Heart right ventricle (tissue), 16 donors: ENCODE data around the gene TSEN54. TPM values are rescaled to one million over a fixed set of nuclear protein-coding genes. Genes with fewer than 3 reads are reported as not detected.

Experiments used
- ATAC-seq, 8 donors: fragments of 200-7000 bp; cut with Tn5 transposase; one replicate each; pipeline ENCODE4 v1.9.1; 2020; ENCODE audit warnings: mild to moderate bottlenecking in 8 of 8, moderate library complexity in 8 of 8, moderate number of reproducible peaks in 1 of 8
- DNase-seq, 2 donors: peaks; one replicate each; pipeline ENCODE4 v3.0.0-alpha.2; 2020
- H3K27ac ChIP-seq, 10 donors: fragments of 200-600 bp; sonication (generic) in 2 of 10; one replicate each; pipeline versions ENCODE4 v1.5.0 to v1.8.0; 2020 to 2022; ENCODE audit warnings: mild to moderate bottlenecking in 3 of 10
- H3K27me3 ChIP-seq, 7 donors: fragments of 200-600 bp; one replicate each; pipeline ENCODE4 v1.8.0; 2021 to 2022; ENCODE audit warnings: mild to moderate bottlenecking in 2 of 7
- H3K36me3 ChIP-seq, 9 donors: fragments of 200-600 bp; sonication (generic) in 1 of 9; one replicate each; pipeline versions ENCODE4 v1.5.0 to v1.8.0; 2020 to 2022; ENCODE audit warnings: mild to moderate bottlenecking in 2 of 9
- H3K4me1 ChIP-seq, 9 donors: fragments of 200-600 bp; sonication (generic) in 1 of 9; one replicate each; pipeline versions ENCODE4 v1.5.0 to v1.8.0; 2020 to 2022; ENCODE audit warnings: mild to moderate bottlenecking in 4 of 9
- H3K4me3 ChIP-seq, 10 donors: fragments of 200-600 bp; sonication (generic) in 2 of 10; one replicate each; pipeline versions ENCODE4 v1.5.0 to v1.8.0; 2020 to 2022; ENCODE audit warnings: mild to moderate bottlenecking in 7 of 10, moderate library complexity in 2 of 10
- H3K9me3 ChIP-seq, 11 donors: fragments of 200-600 bp in 10 of 11; sonication (generic) in 2 of 11; one replicate each; pipeline versions ENCODE4 v1.5.0 to v1.8.0; 2013 to 2022; ENCODE audit warnings: mild to moderate bottlenecking in 2 of 11, control low read depth in 1 of 11, moderate library complexity in 1 of 11
- WGBS, 2 donors: extraction: QIAGEN DNeasy Blood & Tissue Kit; methylation state at CpG; one replicate each; pipeline ENCODE4 v1.1.7; 2013; ENCODE audit warnings: inconsistent platforms in 1 of 2; 5-methylcytosine and 5-hydroxymethylcytosine counted together
- intact Hi-C, 10 donors: fragments of 100-400 bp; cut with DNase I; formaldehyde crosslinking; loops; one replicate each; pipeline versions ENCODE4 v1.11.1 to v1.14.2; 2022
- polyA plus RNA-seq, 2 donors: library from polyadenylated mRNA; stranded (reverse); fragments of 200-250 nt; gene quantifications; one replicate each; pipeline ENCODE4 v1.2.3, GENCODE V29; 2013
- total RNA-seq, 10 donors: library from RNA; stranded (reverse); fragmentation: NEBNext Ultra II Directional in 3 of 10; extraction: Animal tissue kit (Norgen Biotek cat#: 25700) in 3 of 10; gene quantifications; one replicate each; pipeline versions ENCODE4 v1.2.1 to v1.2.4, GENCODE V29; 2021 to 2023
- TF ChIP-seq, protein P1 (sequence below), 9 donors: fragments of 200-600 bp; sonication (generic) in 2 of 9; IDR thresholded peaks; one replicate each; pipeline versions ENCODE4 v1.5.0 to v1.8.0; 2021 to 2022; ENCODE audit warnings: antibody characterized with exemption in 9 of 9, mild to moderate bottlenecking in 5 of 9, moderate library complexity in 1 of 9
- donor health status: Arrhythmogenic right ventricular cardiomyopathy.
- donor health status: ischemic (EF 13 %, LVEDD 7.1; RV severe dilation, severe dysfunction).
- donor health status: healthy with polysubstance abuse.
- donor health status: DM: no; HTN: yes; CAD: no.
- donor health status: DM: no; HTN: no; CAD: no.
- donor health status: ischemic (EF 25% LVEDD 6.9; RV normal size, moderate dysfunction).
- donor health status: ischemic (EF 25% LVEDD 5.7; RV mildly dilated, moderate dysfunction).
- donor health status: healthy.
- donor health status: DM: yes; HTN: yes; CAD: no.
- donor health status: Ischemic cardiomyopathy.
- donor health status: ischemic (EF 35%, LVEDD 5.7; RV mildly dilated, moderate dysfunction).
- donor health status: nonischemic (EF 11% LVEDD 7.7; RV severe dilation, severe dysfunction).
- donor health status: DM: yes; HTN: yes; CAD: no.
- donor health status: PGD.
- donor health status: ischemic (EF 29% LVEDD 5.4; RV normal size, mild dysfunction).
- donor health status: nonischemic (EF 23%, LVEDD 6.1; RV moderate dilation, normal function).

TSEN54 gene
- total and polyA plus RNA-seq, 12 donors: 4.2 to 18.1 (median 6.7) TPM

DNA sequence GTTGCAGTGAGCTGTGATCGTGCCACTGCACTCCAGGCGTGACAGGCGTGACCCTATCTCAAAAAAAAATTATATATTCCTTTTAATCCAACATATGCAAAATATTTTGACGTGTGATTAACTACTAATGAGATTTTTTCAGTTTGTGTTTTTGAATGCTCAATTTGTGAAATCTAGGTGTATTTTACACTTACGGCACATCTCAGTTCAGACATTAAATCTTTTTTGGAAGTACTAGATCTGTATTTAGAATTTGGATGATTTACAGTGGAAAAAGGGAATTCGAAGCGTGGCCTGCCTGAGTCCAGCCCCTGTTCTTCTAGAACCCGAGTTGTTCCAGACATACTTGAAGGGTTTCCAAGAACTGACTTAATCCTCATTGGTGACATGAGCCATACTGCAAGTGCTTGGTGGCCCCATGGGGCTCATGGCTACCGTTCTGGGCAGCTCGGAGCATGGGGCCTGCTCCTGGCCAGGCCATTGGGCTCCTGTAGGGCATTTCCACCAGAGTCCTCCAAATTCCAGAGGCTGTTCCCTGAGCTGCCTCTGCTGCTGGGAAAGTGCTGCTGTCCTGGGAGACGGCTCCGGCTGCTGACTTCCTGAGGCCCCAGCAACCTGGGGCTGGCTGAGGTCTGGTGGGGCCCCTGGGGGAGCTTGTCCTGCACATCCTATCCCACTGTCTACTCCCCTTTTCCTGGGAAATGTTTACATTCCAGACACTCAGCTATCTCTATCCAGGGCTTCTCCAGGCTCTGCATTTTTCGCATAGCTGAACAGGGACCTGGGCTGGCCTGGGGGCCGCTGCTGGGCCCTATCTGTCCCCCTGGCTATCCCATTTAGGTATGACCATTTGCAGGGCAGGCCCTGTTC, 36.3 kb downstream of the TSEN54 start:
- H3K9me3 ChIP-seq: no peaks in the 10 kb centered on the region
- intact Hi-C loops: no loop called here
- H3K27me3 ChIP-seq: no peaks in the 10 kb centered on the region
- no peak for DNase-seq
- peaks cover 0 to 23% (median 0%) of the 10 kb centered on the region in 9 donors for H3K4me1 ChIP-seq
- WGBS, 2 donors: 60 to 67% methylated on average over 14 of the region's 14 CpGs
- TF ChIP-seq, protein P1, sequence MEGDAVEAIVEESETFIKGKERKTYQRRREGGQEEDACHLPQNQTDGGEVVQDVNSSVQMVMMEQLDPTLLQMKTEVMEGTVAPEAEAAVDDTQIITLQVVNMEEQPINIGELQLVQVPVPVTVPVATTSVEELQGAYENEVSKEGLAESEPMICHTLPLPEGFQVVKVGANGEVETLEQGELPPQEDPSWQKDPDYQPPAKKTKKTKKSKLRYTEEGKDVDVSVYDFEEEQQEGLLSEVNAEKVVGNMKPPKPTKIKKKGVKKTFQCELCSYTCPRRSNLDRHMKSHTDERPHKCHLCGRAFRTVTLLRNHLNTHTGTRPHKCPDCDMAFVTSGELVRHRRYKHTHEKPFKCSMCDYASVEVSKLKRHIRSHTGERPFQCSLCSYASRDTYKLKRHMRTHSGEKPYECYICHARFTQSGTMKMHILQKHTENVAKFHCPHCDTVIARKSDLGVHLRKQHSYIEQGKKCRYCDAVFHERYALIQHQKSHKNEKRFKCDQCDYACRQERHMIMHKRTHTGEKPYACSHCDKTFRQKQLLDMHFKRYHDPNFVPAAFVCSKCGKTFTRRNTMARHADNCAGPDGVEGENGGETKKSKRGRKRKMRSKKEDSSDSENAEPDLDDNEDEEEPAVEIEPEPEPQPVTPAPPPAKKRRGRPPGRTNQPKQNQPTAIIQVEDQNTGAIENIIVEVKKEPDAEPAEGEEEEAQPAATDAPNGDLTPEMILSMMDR (IDR thresholded peaks at IDR 0.05): no peak
- ATAC-seq: peak in 4 of 8 donors; percentile 7 to 30 (median 17)
- no peak overlapping the region for H3K4me3 ChIP-seq
- no peaks in the 10 kb centered on the region for H3K36me3 ChIP-seq
- no peak overlapping the region for H3K27ac ChIP-seq

DNA sequence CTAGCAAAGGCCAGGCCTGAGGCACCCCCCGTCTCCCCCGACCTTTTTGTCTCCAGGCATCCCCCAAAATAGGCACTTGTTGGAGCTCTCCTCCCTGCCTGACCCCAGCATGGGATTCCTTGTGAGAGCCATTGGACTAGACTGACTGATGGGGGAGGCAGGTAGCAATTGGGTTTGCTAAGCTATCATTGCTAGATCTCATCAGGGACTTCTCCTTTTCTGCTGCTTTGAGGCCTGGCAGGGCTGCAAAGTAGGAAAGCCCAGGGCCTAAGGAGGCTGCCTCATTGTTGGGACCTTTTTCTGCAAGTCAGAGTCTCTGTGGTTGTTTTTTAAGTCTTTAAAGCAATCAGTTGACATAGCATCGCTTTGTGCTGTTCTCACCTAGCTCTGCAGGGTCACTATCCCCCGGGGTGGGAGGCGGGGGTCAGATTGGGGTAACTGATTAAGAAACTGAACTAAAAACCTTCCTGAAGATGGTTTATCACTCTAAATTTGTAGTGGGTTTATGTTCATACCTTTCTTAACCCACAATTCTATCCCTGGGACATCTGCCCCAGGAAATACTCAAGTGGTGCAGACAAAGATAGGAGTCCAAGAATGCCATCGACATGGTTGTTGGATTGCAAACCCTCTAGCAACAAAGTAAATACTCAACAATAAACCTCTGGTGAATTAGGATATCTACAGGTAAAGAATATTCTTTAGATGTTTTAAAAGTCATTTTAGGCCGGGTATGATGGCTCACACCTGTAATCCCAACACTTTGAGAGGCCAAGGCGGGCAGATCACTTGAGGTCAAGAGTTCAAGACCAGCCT, 37.2 kb downstream of the TSEN54 start:
- Histone ChIP-seq H3K9me3 (no peaks in the 10 kb centered on the region), H3K27ac (no peak overlapping the region), H3K4me1 (peaks cover 0 to 23% (median 0%) of the 10 kb centered on the region in 9 donors), H3K36me3 (no peaks in the 10 kb centered on the region), H3K4me3 (no peak overlapping the region), H3K27me3 (no peaks in the 10 kb centered on the region)
- TF ChIP-seq, protein P1 (IDR thresholded peaks at IDR 0.05): no peak
- 74 to 78% methylated on average over 8 of the region's 8 CpGs for WGBS, 2 donors
- intact Hi-C loops: no loop called here
- ATAC-seq: no peak
- DNase-seq: no peak

DNA sequence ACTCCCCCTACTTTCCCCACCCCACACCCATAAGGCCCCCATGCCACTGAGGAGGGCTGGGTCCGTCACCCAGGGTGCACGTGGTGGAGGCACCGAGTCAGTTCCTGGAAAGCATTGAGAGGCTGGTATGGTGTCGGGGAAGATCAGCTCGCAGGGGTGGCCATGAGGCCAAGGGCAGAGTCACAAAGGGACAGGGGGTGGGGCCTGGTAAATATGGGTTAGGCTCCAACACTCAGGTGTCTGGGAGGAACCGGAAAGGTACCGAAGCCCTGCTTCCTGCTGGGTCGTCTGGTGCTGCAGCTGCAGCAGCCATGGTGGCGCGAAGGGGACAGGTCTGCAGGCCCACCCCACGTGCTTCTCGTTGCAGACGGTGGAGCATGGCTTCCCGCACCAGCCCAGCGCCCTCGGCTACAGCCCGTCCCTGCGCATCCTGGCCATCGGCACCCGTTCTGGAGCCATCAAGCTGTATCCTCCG, 39.4 kb downstream of the TSEN54 start:
- TF ChIP-seq, protein P1 (IDR thresholded peaks at IDR 0.05): no peak
- DNase-seq: no peak
- H3K36me3 ChIP-seq: no peaks in the 10 kb centered on the region
- H3K4me3 ChIP-seq: no peak overlapping the region
- 95% methylated on average over 21 of the region's 21 CpGs for WGBS, 2 donors
- H3K9me3 ChIP-seq: no peaks in the 10 kb centered on the region
- H3K27me3 ChIP-seq: no peaks in the 10 kb centered on the region
- no peak overlapping the region for H3K27ac ChIP-seq
- peaks cover 0 to 16% (median 0%) of the 10 kb centered on the region in 9 donors for H3K4me1 ChIP-seq
- intact Hi-C loops: no loop called here
- no peak for ATAC-seq

DNA sequence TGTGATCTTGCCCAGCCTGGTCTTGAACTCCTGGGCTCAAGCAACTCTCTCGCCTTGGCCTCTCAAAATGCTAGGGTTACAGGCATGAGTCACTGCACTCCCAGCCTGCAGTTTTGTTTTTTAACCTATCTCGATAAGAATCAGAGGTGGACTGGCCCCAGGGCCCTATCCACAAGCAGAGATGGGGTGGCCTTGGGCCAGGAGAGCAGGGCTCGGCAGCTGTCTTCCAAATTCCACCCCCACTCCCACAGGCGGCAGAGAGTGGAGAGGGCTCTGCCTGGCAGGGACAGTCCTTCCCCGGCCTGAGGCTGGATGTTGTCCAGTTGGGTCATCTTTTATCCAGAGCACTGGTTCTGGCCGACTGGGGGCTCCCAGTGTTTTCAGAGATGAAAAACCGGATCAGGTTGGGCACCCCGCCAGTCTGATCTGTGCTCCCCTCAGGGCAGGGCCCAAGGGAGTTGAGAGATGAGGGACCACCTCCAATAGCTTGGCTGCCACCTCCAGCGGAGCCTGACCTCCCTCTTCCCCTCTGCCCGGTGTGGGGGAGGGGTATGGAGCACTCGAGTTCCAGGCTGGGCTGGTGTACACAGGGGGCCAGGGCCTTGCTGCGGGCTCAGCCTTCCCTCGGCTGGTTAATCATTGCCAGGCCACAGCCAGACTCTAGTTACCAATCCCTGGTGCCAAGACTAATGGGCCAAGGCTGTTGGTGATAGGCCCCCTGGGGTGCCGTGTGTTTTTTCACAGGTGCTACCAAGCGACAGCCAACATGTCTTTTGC, 40.9 kb downstream of the TSEN54 start:
- Histone ChIP-seq H3K36me3 (no peaks in the 10 kb centered on the region), H3K9me3 (no peaks in the 10 kb centered on the region), H3K4me3 (no peak overlapping the region), H3K27ac (no peak overlapping the region), H3K27me3 (no peaks in the 10 kb centered on the region), H3K4me1 (peaks cover 0 to 16% (median 0%) of the 10 kb centered on the region in 9 donors)
- 56 to 66% methylated on average over 15 of the region's 15 CpGs for WGBS, 2 donors
- intact Hi-C loops: no loop called here
- ATAC-seq (peak in 6 of 8 donors; percentile 19 to 57 (median 32)), DNase-seq (no peak)
- TF ChIP-seq, protein P1 (IDR thresholded peaks at IDR 0.05): no peak
